ENCODE results near the gene CAPN8.

The CAPN8 gene

GRCh38 chr1:223609977-223610376 is 55.5 kb downstream of the CAPN8 start:
- TF ChIP-seq CTCF (conservative IDR thresholded peaks at IDR 0.05) = no peak
- H3K27ac ChIP-seq = no peak overlapping the region

GRCh38 chr1:223609066-223609465 is 56.4 kb downstream of the CAPN8 start:
- H3K27ac ChIP-seq = no peak overlapping the region
- TF ChIP-seq CTCF (conservative IDR thresholded peaks at IDR 0.05) = no peak

GRCh38 chr1:223558512-223558911 is 107.0 kb downstream of the CAPN8 start:
- no peak overlapping the region for H3K27ac ChIP-seq
- TF ChIP-seq CTCF (conservative IDR thresholded peaks at IDR 0.05) = no peak

- TF ChIP-seq CTCF (conservative IDR thresholded peaks at IDR 0.05) = no peak; the same call in 1 of the 2 replicates
Observed at GRCh38 chr1:223557130-223557475, 108.4 kb downstream of the CAPN8 start.

GRCh38 chr1:223556414-223557129 is 108.9 kb downstream of the CAPN8 start:
- no peak overlapping the region for H3K27ac ChIP-seq
- TF ChIP-seq CTCF (conservative IDR thresholded peaks at IDR 0.05) = no peak; the same call in 1 of the 2 replicates

More at GRCh38 chr1:223557130-223557475, 108.4 kb downstream of the CAPN8 start:
- H3K27ac ChIP-seq = no peak overlapping the region

- no peak overlapping the region for H3K27ac ChIP-seq
- no peak for TF ChIP-seq CTCF (conservative IDR thresholded peaks at IDR 0.05)
Observed at GRCh38 chr1:223553957-223554356, 111.5 kb downstream of the CAPN8 start.

- no peak for TF ChIP-seq CTCF (conservative IDR thresholded peaks at IDR 0.05)
- H3K27ac ChIP-seq = peak overlapping the region; percentile 40; the same call in 1 of the 2 replicates
Observed at GRCh38 chr1:223551610-223552009, 113.9 kb downstream of the CAPN8 start.

Data from VCaP (cell line).